T-helper 2 cell (primary cell): ENCODE results near the gene DNMT3A.

Experiments used
- DNase-seq, 5 experiments: peaks; one replicate each; pipeline versions ENCODE4 v3.0.0 to v3.0.0-alpha.2; 2012 to 2022

Gene DNMT3A

DNA sequence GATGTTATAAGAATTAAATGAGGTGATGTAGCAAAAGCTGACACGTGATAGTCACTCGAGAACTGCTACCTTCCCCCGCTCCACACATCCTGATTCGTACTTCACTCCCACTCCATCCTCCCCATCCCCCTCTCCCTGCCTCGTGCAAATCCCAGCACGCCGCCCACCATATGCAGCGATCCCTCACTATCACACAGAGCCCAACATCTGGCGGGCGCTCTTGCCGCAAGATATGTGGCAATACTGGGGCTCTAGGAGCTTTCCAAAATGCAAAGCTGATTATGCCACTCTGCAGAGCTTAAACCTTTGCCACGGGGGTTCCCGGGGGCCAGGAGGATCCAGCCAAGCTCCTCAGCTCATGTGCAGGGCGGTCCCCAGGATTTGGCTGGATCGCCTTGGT, 37.4 kb downstream of the DNMT3A start:
- no peak for DNase-seq

DNA sequence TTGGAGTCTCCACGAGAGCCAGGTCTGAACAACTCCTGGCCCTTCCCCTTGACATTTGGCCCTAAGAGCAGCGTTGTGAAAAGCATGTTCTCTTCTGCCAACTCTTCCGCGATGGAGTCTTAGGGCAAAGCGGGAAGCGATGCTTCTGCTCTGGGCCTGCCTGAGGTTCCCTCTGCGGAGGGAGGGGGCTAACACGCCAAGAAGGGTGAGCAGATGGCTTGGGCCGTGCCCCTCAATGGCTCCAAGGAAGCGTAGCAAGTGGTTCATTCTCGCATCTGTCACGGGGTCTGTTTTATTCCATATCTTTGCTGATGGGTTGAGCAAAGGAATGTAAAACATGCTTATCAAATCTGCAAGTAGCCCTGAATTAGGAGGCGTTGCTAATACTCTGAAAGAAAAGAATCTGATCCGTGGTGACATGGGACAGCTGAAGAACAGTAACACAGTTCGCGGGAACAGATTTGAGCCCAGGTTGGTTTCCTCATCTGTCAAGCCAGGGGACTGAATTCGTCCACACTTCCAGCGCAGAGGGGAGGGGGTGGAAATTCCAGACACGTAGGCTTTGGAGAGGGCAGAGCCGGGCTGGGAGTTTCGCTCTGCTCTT, 38.0 kb downstream of the DNMT3A start:
- no peak for DNase-seq

DNA sequence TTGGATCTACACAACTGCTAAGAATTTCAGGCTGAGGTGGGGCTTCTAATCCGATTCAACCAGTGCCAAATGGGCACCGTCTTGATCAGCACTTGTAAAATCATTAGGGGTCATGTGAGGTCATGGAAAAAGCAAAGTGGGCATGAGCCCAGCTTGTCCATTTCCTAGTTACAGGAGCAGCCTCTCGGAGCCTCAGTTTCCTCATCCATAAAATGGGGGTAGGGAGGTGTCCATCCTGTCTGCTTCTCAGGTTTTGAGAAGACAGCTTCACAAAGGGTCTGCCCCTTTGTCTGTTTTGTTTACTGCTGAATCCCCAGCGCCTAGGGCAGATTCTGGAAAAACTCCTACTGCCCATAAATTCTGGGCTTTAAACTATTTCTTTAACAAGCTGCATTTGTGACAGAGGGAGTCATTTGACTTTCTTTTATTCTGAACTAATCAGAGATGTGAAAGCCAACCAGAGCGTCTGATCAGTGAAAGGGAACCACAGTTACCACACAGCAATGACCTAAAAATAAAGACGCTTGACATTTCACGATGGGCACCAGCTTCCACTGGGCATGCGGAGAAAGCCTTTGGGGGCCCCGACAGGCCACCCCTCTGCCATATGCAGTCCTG, 38.9 kb downstream of the DNMT3A start:
- DNase-seq, result no peak

DNA sequence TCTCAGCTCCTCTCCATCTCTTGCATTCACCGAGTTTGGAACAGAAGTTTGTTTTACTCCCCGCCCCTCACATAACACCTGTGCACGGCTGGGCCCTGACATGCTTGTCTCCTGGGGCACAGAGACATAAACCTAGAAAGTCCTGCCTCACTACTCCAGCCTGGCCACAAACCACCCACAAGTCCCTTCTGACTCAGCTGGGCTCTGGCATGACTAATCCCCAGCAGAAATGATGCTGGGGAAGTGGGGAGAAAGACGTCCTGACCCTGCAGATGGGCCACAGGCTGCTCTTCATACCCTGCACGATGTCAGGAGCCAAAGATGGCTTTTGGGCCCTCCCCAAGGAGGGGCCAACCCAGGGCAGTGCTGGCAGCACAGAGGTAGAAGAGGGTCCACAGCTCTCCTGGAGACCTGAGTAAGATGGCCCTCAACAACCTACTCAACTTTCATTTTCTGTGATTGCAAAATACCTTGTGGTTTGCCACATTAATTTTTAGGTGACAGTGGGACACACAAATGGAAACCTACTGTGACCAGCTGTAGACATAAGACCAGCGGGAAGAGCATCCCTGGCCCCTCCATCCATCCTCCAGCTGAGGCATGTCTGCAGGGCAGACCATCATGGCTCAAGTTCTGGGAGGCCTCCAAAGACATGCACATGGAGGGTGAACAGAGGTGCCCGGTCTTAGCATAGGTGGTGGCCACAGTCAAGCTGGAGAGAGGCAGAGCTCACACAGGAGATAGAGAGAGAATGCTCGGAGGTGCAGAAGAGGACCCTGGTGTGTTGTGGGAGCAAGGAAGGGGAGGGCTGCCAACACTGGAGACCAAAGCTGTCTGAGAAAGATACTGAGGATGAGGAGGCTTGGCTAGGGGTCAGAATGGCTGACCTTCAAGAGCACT, 40.0 kb downstream of the DNMT3A start:
- DNase-seq, result peak in 3 of 5 experiments; percentile 56 to 97 (median 68)

DNA sequence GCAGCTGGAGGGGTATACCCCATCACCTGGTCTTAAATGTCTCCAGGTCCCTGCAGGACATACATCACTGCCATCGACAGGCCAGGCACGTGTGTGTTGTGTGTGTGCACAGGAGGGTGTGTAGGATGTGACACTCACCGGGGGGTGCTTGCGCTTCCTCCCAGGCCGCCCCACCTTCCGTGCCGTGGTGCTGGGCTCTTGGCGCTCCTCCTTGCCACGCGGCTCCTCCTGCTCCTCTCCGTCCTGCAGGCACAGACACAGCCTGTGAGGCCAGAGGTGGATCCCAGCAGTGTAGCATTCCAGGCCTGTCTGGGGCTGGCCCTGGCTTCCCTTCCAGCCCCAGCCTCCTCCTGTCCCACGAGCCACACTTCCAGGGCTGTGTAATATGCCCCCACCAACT, 41.7 kb downstream of the DNMT3A start:
- no peak for DNase-seq

DNA sequence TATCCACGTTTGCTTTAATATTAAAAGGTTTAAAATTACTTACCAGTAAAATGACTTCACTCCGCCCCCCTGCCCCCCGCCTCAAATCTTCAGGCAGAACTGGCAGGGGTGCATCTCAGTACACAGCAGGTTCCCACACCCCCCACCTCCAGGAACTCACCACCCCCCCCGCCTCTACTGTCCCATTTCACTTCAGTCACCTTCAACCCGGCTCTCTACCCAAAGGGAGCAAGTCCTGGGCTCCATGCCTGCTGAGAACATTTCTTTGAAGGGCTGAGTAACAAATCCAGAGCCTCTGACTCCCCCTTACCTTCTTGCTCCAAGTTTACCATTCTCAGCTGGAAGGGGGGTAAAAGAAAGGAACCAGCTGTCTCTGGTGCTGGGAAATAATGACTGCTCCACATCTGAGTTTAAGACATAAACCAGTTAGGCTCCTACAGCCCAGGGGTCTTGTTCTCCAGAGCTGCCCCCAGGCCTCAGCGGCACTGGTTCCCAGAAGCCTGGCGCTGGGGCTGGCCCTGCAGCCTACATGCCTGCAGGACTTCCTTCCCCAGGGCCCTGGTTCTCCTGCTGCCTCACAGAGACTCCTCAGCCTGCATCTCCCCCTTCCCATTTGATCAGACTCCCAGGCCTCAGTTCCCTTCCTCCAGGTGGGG, 42.8 kb downstream of the DNMT3A start:
- DNase-seq, result no peak

DNA sequence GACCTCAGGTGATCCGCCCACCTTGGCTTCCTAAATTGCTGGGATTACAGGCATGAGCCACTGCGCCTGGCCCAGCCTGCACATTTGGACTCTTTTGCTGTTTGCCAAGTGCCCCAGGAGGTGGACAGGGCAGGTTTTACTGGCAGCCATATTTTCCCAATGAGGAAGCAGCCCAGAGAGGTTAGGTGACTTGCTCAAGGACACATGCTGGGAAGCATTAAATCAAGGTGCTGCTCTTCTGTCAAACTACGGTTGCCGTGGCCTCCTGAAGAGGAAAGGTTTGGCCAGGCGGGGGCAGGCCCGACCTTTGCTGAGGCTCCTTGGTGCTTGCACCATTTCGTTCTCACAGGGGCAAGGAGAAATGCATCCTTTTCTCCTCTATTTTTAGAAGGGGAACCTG, 44.0 kb downstream of the DNMT3A start:
- DNase-seq, result no peak

DNA sequence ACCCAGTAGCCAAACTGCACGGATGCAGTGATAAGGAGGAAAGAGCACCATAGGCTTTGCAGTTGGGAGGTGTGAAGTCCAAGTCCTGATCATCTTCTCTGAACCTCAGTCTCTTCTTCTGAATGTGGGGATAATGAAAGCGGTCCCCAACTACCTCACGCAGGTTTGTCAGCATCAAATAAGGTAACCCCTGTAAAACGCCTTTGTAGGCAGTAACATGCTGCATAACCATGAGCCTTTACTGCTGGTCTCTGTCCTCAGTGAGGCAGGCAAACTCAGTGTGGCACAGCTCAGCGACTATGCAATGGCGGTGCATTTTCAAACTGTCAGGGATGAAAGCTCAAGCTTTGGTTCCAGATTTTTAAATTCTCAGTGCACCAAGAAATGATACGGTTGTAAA, 46.1 kb downstream of the DNMT3A start:
- DNase-seq, result no peak

DNA sequence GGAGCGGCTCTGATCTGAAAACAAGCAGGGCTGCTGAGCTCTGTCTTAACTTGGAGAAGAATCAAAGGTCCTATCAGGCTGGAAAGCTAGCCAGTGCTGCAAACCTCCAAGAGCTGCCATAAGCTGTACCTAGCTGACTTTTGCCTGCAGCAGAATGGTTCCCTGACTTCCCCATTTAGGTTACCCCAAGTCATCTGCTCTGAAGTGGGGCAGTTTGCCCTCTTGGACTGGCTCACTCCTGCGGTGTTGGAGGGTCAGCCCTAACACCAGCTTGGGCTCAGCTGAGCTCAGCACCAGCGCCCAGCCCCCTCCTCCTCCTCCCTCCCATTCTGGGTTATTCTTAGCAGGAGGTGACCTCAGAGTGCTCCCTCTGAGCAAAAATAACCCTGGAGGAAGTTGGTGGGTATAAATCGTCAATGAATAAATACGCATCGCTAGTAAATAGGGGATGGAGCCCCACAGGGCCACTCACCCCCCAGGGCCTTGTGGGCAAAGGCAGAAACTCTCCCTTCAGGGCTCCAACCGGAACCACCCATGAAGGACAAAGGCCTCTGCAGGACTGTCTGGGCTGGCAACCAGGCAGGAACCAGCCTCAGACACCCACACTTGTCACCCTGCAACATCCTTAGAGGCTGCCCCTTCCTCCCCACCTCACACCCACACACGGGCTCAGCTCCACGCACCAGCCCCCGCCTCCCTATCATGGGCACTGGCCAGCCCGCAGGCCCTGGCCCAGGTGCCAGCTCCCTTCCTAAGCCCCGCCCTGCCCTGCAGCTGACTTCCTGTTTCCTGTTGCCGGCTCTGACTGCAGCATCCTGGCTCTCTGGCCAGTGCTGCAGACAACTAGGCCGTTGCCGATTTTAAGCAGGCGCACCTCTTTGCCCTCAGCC, 46.9 kb downstream of the DNMT3A start:
- DNase-seq, result peak; percentile 41 to 93 (median 66)

DNA sequence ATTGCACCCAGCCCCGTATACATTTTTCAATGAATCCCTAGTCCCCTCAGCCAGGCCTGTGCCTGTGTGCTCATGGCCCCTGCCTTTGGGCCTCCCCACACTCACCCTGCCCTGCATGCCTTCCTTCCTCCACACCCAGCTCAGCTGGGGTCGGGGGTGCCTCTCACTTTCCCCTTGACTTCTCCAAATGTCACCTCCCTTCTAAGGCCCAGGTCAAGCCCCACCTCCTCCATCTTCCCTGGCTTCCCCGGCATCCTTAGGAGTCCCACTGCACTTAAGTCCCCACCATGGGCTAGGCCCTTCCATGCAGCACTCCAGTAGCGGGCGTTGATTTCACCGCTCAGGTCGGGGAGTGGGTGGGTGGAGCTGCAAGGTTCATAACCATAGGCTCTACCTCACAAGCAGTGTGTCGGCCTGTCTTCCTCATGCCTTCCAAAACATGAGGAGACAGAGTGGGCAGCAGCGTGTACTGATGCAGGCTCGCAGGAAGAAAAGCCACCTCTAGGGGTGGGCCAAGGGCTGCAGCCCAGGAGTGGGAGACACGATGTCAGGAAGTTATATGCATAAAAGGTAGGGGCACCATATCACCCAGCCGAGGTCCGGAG, 47.7 kb downstream of the DNMT3A start:
- DNase-seq, result no peak

DNA sequence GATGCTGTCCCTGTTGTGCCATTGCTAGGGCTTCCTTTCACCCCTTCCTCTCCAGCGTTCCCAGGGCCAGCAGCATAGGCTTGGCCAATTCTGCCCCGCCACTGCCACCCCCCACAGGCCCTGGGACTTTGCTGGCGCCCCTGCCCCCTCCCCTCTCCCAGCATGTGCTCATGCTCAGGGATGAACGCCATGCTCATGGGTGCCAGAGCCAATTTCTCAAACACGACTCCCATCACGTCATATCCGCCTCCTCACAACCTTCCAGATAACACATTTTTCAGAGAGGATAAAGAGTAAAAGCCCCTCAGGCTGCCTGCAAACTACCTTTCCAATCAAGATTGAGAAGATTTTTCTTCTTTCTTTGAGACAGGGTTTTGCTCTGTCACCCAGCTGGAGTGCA, 48.6 kb downstream of the DNMT3A start:
- DNase-seq, result no peak

DNA sequence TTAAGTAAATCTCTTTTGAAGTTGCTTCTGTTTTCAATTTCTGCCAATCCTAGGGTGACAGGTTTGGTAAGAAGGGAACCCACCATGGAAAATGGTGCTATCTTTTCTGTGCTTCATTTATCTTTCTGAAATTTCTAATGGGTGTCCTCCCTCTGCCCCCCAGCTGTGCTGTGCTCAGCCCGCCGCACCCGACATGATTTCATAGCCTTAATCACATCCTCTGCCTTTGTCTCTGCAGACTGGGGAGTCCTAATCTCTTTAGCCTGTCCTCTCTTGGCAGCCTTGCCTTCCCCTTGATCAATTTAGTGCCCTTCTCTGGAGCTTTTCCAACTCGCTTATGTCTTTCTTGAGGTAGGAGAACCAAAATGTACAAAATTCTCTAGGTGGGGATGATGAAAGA, 49.3 kb downstream of the DNMT3A start:
- DNase-seq, result no peak

DNA sequence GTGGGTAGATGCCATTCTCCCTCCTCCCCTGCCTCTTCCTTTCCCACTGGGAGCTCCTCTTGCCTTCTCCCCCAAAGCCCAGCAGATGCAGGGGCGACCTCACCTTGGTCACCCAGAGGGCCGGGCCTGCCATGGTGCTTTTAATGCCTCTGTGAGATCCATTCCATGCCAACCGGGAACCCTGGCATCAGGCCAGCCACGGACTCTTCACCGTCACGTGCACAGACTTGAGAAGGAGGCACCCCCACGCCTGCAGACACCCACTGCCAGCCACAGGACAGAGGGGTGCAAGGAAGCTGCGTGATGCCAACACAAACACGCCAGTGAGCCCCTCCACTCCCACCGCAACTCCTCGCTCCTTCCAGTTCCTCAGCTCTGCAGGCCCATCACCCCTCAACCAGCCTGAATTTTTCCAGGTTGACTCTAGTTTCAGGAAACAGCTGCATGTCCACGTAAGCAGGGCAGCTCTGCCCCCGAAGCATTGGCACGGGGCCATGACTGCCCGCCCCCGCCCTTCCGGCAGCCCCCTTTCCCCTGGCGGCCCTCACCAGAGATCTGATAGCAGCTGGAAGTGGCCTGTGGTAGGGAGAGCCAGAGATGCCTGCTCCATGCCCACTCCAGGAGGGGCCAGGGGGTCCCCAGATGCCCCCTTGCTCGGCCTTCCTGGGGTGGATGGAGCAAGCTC, 50.8 kb downstream of the DNMT3A start:
- no peak for DNase-seq

DNA sequence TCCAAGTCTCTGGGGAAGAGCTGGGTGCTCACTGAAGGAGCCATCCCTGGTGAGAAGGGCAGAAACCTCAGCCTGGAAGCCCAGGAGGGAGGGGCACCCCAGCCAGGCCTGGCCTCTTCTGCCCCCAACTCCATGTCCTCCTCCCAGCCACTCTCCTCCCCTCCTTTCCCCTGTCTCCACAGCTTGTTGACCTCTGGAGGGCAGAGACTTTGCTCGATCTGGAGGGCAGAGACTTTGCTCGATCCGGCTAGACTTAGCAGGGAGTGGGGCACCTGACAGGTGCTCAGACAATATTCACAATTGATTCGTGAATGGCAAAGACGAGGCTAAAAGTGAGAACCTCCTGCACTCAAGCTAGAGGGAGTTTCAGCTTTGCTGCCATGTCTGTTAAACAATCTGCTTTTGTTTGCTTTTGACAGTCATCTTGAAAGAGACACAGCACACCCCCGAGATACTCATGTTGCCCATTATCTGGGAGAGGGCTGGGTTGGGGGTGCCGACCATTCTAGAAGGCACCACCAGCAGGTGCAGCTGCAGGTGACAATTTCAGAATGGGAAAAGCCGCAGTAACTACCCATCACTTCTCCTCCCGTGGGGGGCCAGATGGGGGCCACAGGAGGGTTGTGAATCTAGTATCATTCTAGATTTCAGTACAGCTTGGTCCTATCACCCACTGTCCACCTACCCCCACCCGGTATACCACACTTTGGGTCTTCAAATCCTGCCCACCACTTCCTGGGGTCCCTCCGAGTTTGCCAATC, 54.8 kb downstream of the DNMT3A start:
- peak in 1 of 5 experiments; percentile 38 for DNase-seq

DNA sequence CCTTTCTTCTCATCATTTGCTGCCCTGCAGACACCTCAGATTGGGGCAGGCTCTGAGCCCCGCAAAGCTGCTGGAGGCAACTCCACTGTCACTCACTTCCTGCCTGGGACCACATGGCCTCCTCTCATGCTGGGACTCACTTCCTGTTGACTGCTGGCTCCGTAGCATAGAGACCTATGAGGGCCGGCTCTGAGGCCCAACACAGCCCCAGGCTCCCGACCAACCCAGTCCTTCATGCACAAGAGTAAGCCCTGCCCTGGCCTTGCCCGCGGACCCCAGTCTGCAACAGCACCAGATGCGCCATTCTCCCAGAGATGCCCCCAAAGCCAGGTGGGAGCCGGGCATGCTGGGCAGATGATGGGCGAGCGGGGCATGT, 55.7 kb downstream of the DNMT3A start:
- DNase-seq, result peak in 4 of 5 experiments; percentile 40 to 95 (median 58)

DNA sequence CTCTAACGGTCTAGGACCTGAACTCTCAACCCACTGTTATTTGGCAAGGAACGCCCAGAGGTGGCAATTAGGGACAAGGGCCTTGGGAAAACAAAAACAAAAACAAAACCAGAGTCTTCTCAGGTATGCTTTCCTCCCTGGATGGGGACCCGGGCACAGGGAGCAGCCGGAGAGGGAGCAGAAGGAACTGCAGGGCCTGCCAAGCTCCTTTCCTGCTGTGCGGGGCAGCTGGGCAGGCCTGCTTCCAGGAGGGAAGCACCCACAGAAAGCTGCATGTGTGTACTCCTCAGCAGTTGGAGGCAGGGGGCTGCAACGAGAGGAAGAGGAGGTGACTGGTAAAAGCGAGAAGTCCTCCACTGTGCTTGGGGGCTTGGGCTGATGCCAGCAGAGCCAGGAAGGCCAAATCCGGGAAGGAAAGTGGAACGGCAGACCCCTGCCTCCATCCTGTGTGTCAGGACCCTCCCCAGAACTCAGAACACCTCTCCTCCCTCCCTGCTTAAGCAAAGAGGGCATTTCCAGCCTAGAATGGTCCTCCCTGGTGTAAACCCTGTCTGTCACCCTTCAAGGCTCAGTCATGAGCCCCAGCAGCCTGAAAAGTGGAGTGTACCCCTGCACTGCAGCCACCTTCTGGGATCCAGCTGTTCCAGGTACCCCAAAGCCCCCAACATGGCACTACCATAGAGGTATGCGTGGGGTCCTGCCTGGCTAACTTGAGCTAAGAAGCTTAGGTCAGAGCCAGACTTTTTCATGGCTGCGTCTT, 56.3 kb downstream of the DNMT3A start:
- DNase-seq, result no peak

DNA sequence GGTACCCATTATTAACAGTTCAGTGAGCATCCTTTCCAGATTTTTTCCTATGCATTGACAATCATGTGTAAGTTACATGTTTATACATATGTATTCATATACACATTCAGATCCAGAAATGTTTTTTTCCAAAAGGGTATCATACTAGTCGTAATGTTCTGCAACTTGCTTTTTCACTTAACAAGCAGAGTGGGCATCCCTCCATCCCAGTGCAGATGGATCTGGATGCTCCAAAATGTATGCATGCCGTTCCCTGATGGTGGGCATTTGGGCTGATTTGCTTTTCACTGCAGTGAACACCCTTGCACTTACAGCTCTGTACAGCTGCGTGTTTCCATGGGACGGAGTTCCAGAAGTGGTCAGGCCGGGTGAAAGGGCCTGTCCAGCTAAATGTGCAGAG, 57.0 kb downstream of the DNMT3A start:
- DNase-seq, result no peak

DNA sequence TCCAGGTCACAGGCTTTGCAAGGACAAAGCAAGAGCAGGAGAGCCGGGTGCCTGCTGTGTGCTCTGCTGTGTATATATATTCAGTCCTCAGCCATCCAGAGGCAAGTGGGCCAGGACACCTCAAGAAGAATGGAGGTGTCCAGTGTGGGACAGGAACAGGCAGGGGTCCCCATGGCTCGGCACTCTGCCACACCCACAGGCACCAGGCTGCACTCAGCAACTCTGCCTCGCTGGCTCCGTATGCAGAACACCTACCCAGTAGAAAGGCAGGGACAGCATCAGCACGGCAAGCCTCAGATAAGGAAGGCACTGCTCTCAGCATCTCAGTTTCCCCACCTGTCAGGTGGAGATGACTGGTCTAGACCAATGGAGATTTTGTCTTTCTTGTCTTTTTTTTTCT, 57.8 kb downstream of the DNMT3A start:
- no peak for DNase-seq

DNA sequence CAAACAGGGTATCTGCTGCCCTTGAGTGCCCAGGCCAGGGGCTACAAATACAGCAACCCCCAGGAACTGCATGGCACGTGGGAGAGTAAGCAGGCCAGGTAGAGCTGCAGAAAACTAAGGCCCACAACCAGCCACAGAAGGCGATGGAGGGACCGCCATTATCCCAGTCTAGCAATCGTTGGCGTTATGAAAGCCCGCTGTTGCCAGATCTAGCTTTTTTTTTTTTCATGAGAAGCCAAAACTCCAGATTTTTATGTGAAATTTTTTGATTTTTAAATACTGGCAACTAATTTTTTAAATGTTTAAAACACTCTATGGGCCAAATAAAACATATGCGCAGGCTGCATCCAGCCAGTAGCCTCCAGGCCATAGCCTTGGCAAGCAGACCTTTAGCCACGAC, 59.8 kb downstream of the DNMT3A start:
- no peak for DNase-seq

DNA sequence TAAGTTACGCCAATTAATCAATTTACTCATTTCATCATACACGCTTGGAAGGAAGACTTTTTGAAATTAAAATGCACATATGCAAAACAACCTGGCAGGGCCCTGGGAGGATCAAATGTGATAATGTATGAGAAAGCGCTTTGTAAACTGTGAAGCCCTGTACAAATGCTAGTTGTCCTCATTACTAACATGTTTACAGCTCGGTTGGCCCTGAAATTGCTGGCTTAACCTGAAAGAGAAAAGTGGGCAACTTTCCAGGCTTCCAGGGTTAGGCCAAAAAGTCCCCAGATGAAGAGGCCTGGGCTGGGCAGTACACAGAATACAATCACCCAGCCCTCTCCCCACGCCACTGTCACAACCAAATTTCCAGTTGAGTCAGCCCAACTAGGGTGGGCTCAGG, 60.2 kb downstream of the DNMT3A start:
- DNase-seq, result no peak
